HCEC 1CT (cell line): ENCODE measurements around the gene USP7.
"Not testable (repeated sequence)": the region's sequence is repeated elsewhere in the genome, so short reads cannot be mapped to it uniquely, and the experiment has no call there.

Experiments
- DNase-seq: peaks from one replicate; pipeline ENCODE4 v3.0.0-alpha.2; 2017

The USP7 gene

DNA sequence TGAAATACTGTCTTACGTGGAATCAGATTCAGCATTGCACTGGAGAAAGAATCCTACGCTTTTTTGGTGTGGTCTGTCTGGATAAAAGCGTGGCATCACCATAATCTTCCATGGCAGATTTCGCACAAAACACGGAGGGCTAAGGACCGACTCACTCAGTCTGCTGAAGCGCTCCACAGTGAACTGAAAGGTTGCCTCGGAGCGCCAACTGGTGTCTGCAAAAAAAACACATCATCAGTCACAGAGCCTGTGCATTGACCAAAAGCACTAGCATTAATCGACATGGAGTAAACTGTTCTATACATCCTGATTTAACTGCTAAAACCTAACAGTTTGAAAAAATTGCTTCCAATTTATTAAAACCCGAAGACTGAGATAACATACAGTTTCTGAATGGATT lies 40.5 kb downstream of the USP7 start:
- DNase-seq = no peak

GRCh38 chr16:8921347-8921984 lies 42.2 kb downstream of the USP7 start:
- DNase-seq = no peak

GRCh38 chr16:8920645-8921346 lies 42.9 kb downstream of the USP7 start:
- DNase-seq = no peak

DNA sequence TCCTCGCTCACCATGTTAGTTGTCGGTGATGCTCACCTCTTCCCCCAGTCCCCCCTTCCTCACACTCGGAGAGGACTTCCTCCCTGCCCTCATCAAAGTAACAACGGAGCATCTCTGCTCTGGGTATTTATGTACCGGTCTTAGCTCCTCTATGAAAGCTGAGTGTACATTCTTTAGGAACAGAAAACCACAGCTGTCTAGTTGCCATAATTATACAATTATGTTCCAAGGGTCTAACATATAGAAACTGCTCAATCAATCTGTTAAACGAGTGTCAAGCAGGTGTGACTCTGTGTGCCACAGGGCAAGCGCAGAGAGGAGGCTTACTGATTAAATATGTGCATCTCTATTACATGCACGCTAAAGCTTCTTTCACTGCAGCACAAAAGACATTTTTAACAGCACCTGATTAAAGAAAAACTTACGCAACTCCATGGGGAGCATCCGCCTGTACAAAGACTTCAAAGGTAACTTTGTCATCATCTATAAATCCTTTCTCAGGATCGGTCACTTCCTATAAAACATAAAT lies 43.7 kb downstream of the USP7 start:
- DNase-seq = no peak

DNA sequence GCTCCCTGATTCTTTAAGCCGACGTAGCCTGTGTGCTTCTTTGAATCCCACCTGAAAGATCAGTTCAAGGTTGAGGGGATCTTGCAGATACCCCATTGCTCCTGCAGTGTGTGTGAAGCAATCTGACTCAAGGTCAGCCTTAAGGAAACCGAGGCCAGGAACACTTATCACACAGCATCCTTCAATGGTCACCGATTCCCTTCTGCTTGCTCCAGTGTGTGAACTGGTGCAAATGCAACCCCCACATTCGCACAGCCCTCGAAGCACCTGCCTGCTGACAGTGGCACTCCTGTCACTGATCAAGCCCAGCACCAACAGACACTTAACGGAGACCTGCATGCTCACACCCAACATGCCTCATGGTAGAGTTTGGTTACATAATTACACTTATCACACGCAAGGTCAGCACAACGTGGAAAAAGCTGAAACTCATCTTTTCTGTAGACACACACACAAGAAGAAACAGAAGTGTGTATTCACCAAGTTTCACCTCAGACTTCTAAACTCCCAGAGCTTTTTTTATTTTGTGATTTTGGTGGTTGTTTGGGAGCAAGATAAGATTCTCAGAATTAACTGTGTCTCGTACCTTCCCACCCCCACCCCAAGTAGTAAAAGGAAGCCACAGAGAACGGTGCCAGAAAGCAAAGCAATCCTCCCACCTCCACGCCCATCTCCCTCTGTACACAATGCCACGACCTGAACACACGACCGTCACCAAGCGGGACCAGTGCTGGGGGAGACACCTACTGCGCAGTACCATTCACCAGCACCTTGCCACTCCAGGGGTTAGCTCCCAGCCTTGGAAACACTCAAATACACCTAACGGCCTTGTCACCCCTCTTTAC lies 44.4 kb downstream of the USP7 start:
- DNase-seq = no peak

GRCh38 chr16:8917336-8917735 lies 46.4 kb downstream of the USP7 start:
- not testable (repeated sequence) for DNase-seq

DNA sequence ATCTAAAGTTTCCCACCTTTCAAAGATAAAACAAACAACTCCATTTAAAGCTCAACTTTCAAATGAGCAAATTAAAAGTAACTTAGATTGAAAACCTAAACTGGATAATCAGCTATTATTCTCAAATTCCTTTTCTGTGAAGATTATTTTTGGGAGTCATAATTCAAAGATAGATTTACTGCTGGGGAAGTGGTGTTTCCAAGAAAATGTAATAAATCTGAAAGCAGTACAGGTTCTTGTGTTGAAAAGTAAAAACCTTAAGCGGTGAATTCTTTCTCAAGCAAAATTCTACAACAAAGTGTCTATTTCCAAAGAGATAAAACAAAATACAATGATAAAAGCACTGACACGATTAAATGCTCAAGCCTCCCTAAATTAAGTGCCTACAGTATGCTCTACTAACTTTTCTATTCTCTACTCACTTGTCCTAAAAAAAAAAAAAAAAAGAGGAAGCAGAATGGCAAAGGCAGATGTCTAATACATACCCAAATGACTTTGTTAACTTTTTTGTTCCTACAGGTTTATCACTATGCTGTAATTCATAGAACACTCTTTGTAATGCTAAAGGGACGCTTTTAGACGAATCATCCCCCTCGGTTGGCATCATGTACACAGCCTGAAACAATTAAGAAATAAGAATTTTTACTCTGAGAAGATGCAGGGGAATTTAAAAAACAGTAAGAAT lies 47.0 kb downstream of the USP7 start:
- DNase-seq = no peak

DNA sequence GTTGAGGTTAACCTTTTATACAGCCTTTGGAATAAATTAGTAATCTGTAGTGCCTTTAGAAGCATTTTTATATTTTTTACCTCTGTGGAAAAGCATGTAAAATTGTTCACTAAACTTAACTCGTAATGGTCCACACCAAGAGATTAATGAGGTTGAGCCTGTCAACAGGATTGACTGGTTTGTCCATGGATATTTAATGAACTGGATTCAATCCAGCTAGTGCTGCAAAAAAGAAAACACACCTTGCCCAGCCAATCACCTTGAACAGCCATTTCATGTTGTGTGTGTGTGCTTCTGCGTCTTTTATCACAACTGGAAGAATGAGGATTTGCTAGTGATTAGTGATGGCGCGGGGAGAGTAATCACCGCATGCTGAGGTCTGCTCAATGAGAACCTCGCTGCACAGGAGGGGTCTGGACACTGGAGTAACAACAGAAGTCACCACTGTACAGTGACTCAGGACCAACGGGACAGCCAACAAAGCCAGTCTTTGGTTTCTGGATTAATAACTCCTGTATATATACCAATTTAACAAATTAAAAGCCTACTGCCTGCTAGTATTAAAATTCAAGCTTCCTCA lies 47.9 kb downstream of the USP7 start:
- DNase-seq = no peak

DNA sequence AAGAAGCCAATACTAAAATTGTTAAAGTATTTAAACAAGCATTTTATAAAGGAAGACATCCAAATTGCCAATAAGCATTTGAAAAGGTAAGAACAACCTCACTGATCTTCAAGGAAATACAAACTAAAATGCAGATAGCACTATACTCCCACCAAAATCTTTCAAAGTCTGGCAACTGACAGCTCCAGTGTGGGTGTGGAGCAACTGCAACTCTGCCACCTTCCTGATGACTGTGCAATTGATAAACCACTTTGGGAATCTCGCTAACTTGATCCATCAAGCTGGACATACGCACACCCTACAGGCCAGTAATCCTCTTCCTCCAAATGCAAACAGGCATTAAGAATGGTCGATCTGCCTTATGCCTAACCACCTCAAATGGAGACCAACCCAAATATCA lies 49.6 kb downstream of the USP7 start:
- no peak for DNase-seq

DNA sequence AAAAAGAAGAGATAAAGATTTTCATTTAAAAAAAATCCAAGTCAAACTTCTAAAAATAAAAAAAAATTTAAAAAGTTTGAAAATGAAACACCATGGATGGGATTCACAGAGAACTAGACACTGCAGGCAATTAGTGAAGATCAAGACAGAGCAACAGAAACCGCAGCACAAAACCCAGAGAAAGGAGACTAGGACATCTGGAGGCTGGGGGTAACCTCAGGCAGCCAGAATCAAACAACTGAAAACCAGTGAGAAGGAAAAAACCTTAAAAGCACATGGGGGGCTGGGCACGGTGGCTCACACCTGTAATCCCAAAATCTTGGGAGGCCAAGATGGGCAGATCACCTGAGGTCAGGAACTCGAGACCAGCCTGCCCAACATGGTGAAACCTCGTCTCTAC lies 50.9 kb downstream of the USP7 start:
- DNase-seq = no peak

GRCh38 chr16:8910811-8911210 lies 52.9 kb downstream of the USP7 start:
- no peak for DNase-seq

GRCh38 chr16:8908810-8909468 lies 54.8 kb downstream of the USP7 start:
- peak; percentile 18 for DNase-seq

GRCh38 chr16:8907096-8907495 lies 56.6 kb downstream of the USP7 start:
- no peak for DNase-seq

GRCh38 chr16:8905795-8906591 lies 57.7 kb downstream of the USP7 start:
- no peak for DNase-seq

GRCh38 chr16:8905168-8905762 lies 58.4 kb downstream of the USP7 start:
- peak; percentile 32 for DNase-seq

DNA sequence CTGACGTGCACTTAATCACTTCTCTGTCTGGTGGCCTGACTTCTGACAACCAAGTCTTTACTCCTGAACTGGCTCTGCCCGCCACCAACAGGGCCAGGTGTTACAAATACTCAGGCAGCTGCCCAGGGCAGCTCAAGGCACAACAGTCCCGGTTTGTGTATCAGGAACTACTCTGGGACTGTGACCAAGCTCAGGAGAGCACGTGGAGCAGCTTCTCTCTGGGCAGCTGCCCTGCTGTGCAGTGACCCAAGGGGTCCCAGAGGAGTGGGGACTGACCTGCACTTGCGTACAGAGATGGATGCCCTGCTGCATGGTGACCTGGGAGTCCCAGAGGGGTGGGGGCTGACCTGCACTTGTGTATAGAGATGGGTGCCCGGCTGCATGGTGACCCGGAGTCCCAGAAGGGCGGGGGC lies 59.7 kb downstream of the USP7 start:
- no peak for DNase-seq

- DNase-seq = no peak
Measured at GRCh38 chr16:8903004-8903403, 60.7 kb downstream of the USP7 start.

GRCh38 chr16:8901320-8901861 lies 62.3 kb downstream of the USP7 start:
- DNase-seq = no peak

GRCh38 chr16:8900343-8900742 lies 63.4 kb downstream of the USP7 start:
- DNase-seq = no peak

DNA sequence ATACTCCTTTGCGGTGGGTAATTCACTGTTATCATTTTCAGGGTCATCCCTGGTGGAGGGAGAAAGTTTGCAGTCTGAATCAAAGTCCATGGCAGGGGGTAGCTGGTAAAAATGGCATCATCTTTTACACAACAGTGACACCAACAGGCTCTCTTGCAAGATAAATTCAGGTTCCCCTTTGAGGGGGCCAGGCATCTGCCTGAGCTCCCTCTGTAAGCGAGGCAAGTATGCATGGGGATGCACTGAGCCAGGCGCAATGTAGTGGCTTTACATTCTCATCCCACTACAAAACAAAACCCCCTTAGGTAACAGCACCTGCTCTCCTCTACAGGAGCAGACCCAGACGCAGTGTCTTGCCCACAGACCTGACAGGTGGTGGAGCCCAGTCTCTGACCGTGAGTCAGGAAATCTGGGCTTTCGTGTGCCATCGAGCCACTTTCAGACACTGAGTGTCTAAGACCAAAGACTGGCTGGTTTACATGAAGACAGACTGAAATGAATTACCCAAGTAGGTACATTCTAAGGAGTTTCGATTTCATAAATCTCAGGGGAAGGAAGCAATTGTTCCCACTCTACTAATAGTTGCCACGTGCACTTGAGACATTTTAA lies 63.9 kb downstream of the USP7 start:
- DNase-seq = no peak
